Keratinocyte (primary cell): ENCODE results near the gene CNPY1. TPM values are rescaled to one million over a fixed set of nuclear protein-coding genes. Genes with fewer than 3 reads are reported as not detected.

Source experiments
- DNase-seq: peaks from one replicate; pipeline ENCODE4 v3.0.0-alpha.2; 2011; ENCODE audit warnings: low read depth, missing footprints, low spot score
- FAIRE-seq: peaks from 2 replicates; lab custom pipeline; 2011; peaks lifted over from hg19 to GRCh38; lab: Jason Lieb, UNC
- H2AFZ ChIP-seq: 2 replicates; pipeline ENCODE4 v1.6.0; 2012; ENCODE audit warnings: low read length, control low read depth, inconsistent platforms; ENCODE audit not compliant: control insufficient read depth
- H3K27ac ChIP-seq: 2 replicates; pipeline ENCODE4 v1.5.1; 2011; ENCODE audit warnings: low read length; ENCODE audit not compliant: control insufficient read depth, insufficient read depth
- H3K27me3 ChIP-seq: 3 replicates; pipeline ENCODE4 v1.6.0; 2011; ENCODE audit warnings: low read length; ENCODE audit not compliant: control insufficient read depth, insufficient read depth; ENCODE audit errors: extremely low read depth
- H3K36me3 ChIP-seq, 2 experiments: 2 replicates in 1 of 2; 3 replicates in 1 of 2; pipeline ENCODE4 v1.5.1; 2011; ENCODE audit warnings: low read length in 2 of 2, mild to moderate bottlenecking in 1 of 2; ENCODE audit not compliant: control insufficient read depth in 2 of 2, insufficient read depth in 2 of 2; ENCODE audit errors: extremely low read depth in 1 of 2
- H3K4me1 ChIP-seq: 3 replicates; pipeline ENCODE4 v1.5.1; 2011; ENCODE audit warnings: low read length; ENCODE audit not compliant: control insufficient read depth, insufficient read depth; ENCODE audit errors: extremely low read depth
- H3K4me2 ChIP-seq: 3 replicates; pipeline ENCODE4 v1.6.0; 2011; ENCODE audit warnings: low read depth, low read length; ENCODE audit not compliant: control insufficient read depth, insufficient read depth; ENCODE audit errors: extremely low read depth
- H3K4me3 ChIP-seq, 3 experiments: fragments of 200-600 bp in 1 of 3; sonication (generic) in 1 of 3; 2 replicates in 2 of 3; 3 replicates in 1 of 3; pipeline ENCODE4 v1.5.1; 2011 to 2016; ENCODE audit warnings: low read length in 3 of 3, mild to moderate bottlenecking in 3 of 3, control low read depth in 2 of 3, inconsistent platforms in 1 of 3, low read depth in 1 of 3, mixed read lengths in 1 of 3, mixed run types in 1 of 3, moderate library complexity in 1 of 3; ENCODE audit not compliant: control insufficient read depth in 2 of 3, insufficient read depth in 2 of 3; ENCODE audit errors: extremely low read depth in 1 of 3
- H3K79me2 ChIP-seq: 2 replicates; pipeline ENCODE4 v1.6.0; 2012; ENCODE audit warnings: low read length; ENCODE audit not compliant: control insufficient read depth, insufficient read depth
- H3K9ac ChIP-seq: 3 replicates; pipeline ENCODE4 v1.6.0; 2011; ENCODE audit warnings: low read length; ENCODE audit not compliant: control insufficient read depth, insufficient read depth; ENCODE audit errors: extremely low read depth
- H3K9me1 ChIP-seq: 3 replicates; pipeline ENCODE4 v1.6.0; 2011; ENCODE audit warnings: low read length; ENCODE audit not compliant: control insufficient read depth, insufficient read depth; ENCODE audit errors: extremely low read depth
- H3K9me3 ChIP-seq: 2 replicates; pipeline ENCODE4 v1.5.1; 2012; ENCODE audit warnings: low read depth, low read length; ENCODE audit not compliant: control insufficient read depth
- H4K20me1 ChIP-seq: 3 replicates; pipeline ENCODE4 v1.6.0; 2011; ENCODE audit warnings: low read length; ENCODE audit not compliant: control insufficient read depth, insufficient read depth; ENCODE audit errors: extremely low read depth
- CTCF ChIP-seq, 3 experiments: IDR thresholded peaks in 1 of 3; conservative IDR thresholded peaks in 1 of 3; optimal IDR thresholded peaks in 1 of 3; 2 replicates in 2 of 3; 3 replicates in 1 of 3; pipeline versions ENCODE3 to v1.5.1; 2011; ENCODE audit warnings: low read length in 3 of 3, mild to moderate bottlenecking in 3 of 3, moderate library complexity in 2 of 3, control low read depth in 1 of 3, inconsistent platforms in 1 of 3; ENCODE audit not compliant: insufficient read depth in 2 of 3; ENCODE audit errors: extremely low read depth in 1 of 3
- EZH2 ChIP-seq: IDR thresholded peaks from one replicate; pipeline ENCODE4 v1.6.1; 2012; ENCODE audit warnings: inconsistent platforms, mild to moderate bottlenecking, low read length, moderate library complexity
- dilution Hi-C: fragments of 300-500 bp; cut with MboI; formaldehyde crosslinking; loops from one replicate; pipeline ENCODE4 v1.7.0; 2020; ENCODE audit warnings: low sequenced_read_pairs; ENCODE audit not compliant: extremely low pct_ligation_motif_present
- polyA plus RNA-seq, 5 experiments: library from polyadenylated mRNA; depleted of rRNA in 3 of 5; stranded (reverse) in 3 of 5; stranded (forward) in 1 of 5; unstranded in 1 of 5; fragments of >200 nt; gene quantifications; 1 replicate in 1 of 5; 2 replicates in 3 of 5; 3 replicates in 1 of 5; pipeline versions ENCODE4 v1.2.1 to v1.2.3, GENCODE V29; 2011 to 2012; ENCODE audit warnings: missing spikeins in 2 of 5, low read depth in 1 of 5, low replicate concordance in 1 of 5

Gene CNPY1
- polyA plus RNA-seq, 1 donor (not counting 4 experiments of a cell fraction or from before 2014, with no cell fraction given): not detected

- Histone ChIP-seq H3K4me1 (no peaks in the 10 kb centered on the region), H3K36me3 (no peaks in the 10 kb centered on the region), H3K9me3 (no peaks in the 10 kb centered on the region), H3K27me3 (peaks cover 4% of the 10 kb centered on the region), H3K4me3 (no peak overlapping the region), H3K9me1 (no peaks in the 10 kb centered on the region), H3K9ac (no peak overlapping the region), H2AFZ (no peak overlapping the region), H3K4me2 (no peak overlapping the region), H4K20me1 (no peaks in the 10 kb centered on the region), H3K27ac (no peak overlapping the region), H3K79me2 (no peaks in the 10 kb centered on the region)
- FAIRE-seq: no peak
- TF ChIP-seq CTCF (optimal IDR thresholded peaks at IDR 0.05 in 1 of 3, IDR thresholded peaks at IDR 0.05 in 1 of 3, conservative IDR thresholded peaks at IDR 0.05 in 1 of 3; ENCODE audit: extremely low read depth in 1 of 3, insufficient read depth in 2 of 3, low read length in 3 of 3) (no peak), EZH2 (no peak)
- no peak for DNase-seq
- dilution Hi-C loops: no loop called here
Observed at GRCh38 chr7:155558351-155558750, 12.0 kb upstream of the CNPY1 start.

GRCh38 chr7:155557778-155558177, 11.4 kb upstream of the CNPY1 start:
- FAIRE-seq: no peak
- Histone ChIP-seq H3K27me3 (peaks cover 4% of the 10 kb centered on the region), H3K4me3 (no peak overlapping the region), H3K4me1 (no peaks in the 10 kb centered on the region), H3K27ac (no peak overlapping the region), H3K36me3 (no peaks in the 10 kb centered on the region), H3K79me2 (no peaks in the 10 kb centered on the region), H2AFZ (no peak overlapping the region), H3K9me3 (no peaks in the 10 kb centered on the region), H4K20me1 (no peaks in the 10 kb centered on the region), H3K4me2 (no peak overlapping the region), H3K9ac (no peak overlapping the region), H3K9me1 (no peaks in the 10 kb centered on the region)
- DNase-seq: no peak
- TF ChIP-seq CTCF (optimal IDR thresholded peaks at IDR 0.05 in 1 of 3, IDR thresholded peaks at IDR 0.05 in 1 of 3, conservative IDR thresholded peaks at IDR 0.05 in 1 of 3; ENCODE audit: extremely low read depth in 1 of 3, insufficient read depth in 2 of 3, low read length in 3 of 3) (no peak), EZH2 (no peak)
- dilution Hi-C loops: no loop called here
